SK-N-SH (cell line): ENCODE measurements around the gene JRKL. TPM values are rescaled to one million over a fixed set of nuclear protein-coding genes. Genes with fewer than 3 reads are reported as not detected.

ENCODE experiments used
- CTCF ChIA-PET: fragments of 300-600, 350-600 bp; formaldehyde crosslinking; extraction: SDS; loops from one replicate; lab custom pipeline; 2021; lab: Yijun Ruan, JAX
- POLR2A ChIA-PET: fragments of 350-600 bp; sonication (Branson Sonifier 250); formaldehyde crosslinking; extraction: SDS; loops from one replicate; lab custom pipeline; 2020; ENCODE audit warnings: antibody characterized with exemption, inconsistent platforms; lab: Yijun Ruan, JAX
- DNase-seq: peaks from one replicate; pipeline ENCODE4 v3.0.0; 2012
- H2AFZ ChIP-seq: fragments of 200-600 bp; sonication (generic); 2 replicates; pipeline ENCODE4 v1.8.1; 2016; ENCODE audit warnings: antibody characterized with exemption, mild to moderate bottlenecking, low read depth
- H3F3A ChIP-seq: fragments of 200-600 bp; sonication (generic); replicated peaks from 2 replicates; pipeline ENCODE3; 2016; ENCODE audit warnings: antibody characterized with exemption, mild to moderate bottlenecking; ENCODE audit not compliant: insufficient read depth
- H3K27ac ChIP-seq, 2 experiments: fragments of 200-500 bp in 1 of 2; fragments of 200-600 bp in 1 of 2; sonication (Bioruptor generic) in 1 of 2; sonication (generic), shearing (Covaris generic) in 1 of 2; 2 replicates each; pipeline versions ENCODE4 v1.5.1 to v1.6.1; 2014 to 2016; ENCODE audit warnings: low read depth in 2 of 2, inconsistent platforms in 1 of 2, low read length in 1 of 2, mild to moderate bottlenecking in 1 of 2, mixed read lengths in 1 of 2
- H3K27me3 ChIP-seq: fragments of 200-600 bp; sonication (generic), shearing (Covaris generic); 2 replicates; pipeline ENCODE4 v1.6.1; 2016; ENCODE audit warnings: mixed run types; ENCODE audit not compliant: insufficient read depth
- H3K36me3 ChIP-seq, 2 experiments: fragments of 200-500 bp in 1 of 2; fragments of 200-600 bp in 1 of 2; sonication (Bioruptor generic) in 1 of 2; sonication (generic) in 1 of 2; replicated peaks in 1 of 2; 2 replicates each; pipeline versions ENCODE3 to v1.5.1; 2014 to 2016; ENCODE audit warnings: low read length in 1 of 2, mild to moderate bottlenecking in 1 of 2; ENCODE audit not compliant: insufficient read depth in 2 of 2, control insufficient read depth in 1 of 2
- H3K4me1 ChIP-seq, 2 experiments: fragments of 200-500 bp in 1 of 2; fragments of 200-600 bp in 1 of 2; sonication (Bioruptor generic) in 1 of 2; sonication (generic), shearing (Covaris generic) in 1 of 2; 2 replicates each; pipeline versions ENCODE4 v1.5.1 to v1.6.1; 2014 to 2016; ENCODE audit warnings: low read depth in 1 of 2, low read length in 1 of 2, mixed run types in 1 of 2; ENCODE audit not compliant: insufficient read depth in 2 of 2, control insufficient read depth in 1 of 2
- H3K4me2 ChIP-seq: fragments of 200-600 bp; sonication (generic), shearing (Covaris generic); 2 replicates; pipeline ENCODE4 v1.6.1; 2017; ENCODE audit warnings: mixed run types
- H3K4me3 ChIP-seq, 2 experiments: fragments of 200-500 bp in 1 of 2; fragments of 200-600 bp in 1 of 2; sonication (Bioruptor generic) in 1 of 2; sonication (generic), shearing (Covaris generic) in 1 of 2; 2 replicates each; pipeline versions ENCODE4 v1.5.1 to v1.8.1; 2014 to 2016; ENCODE audit warnings: low read depth in 2 of 2, inconsistent platforms in 1 of 2, low read length in 1 of 2, mild to moderate bottlenecking in 1 of 2, mixed read lengths in 1 of 2, moderate library complexity in 1 of 2
- H3K79me2 ChIP-seq: fragments of 200-600 bp; sonication (generic); 2 replicates; pipeline ENCODE4 v1.8.1; 2017; ENCODE audit warnings: mild to moderate bottlenecking; ENCODE audit not compliant: insufficient read depth
- H3K9ac ChIP-seq: fragments of 200-600 bp; sonication (generic); 2 replicates; pipeline ENCODE4 v1.6.1; 2017; ENCODE audit warnings: mixed run types
- H3K9me2 ChIP-seq: fragments of 200-600 bp; sonication (generic); 2 replicates; pipeline ENCODE4 v1.6.1; 2017; ENCODE audit warnings: mixed run types
- H3K9me3 ChIP-seq: fragments of 200-600 bp; sonication (generic); 2 replicates; pipeline ENCODE4 v1.6.1; 2017; ENCODE audit warnings: mixed run types, mild to moderate bottlenecking, moderate library complexity
- H4K20me1 ChIP-seq: fragments of 200-600 bp; sonication (generic); 2 replicates; pipeline ENCODE4 v1.6.1; 2017; ENCODE audit warnings: mild to moderate bottlenecking, mixed run types; ENCODE audit not compliant: insufficient read depth
- EP300 ChIP-seq, 2 experiments: IDR thresholded peaks; 2 replicates each; pipeline versions ENCODE4 v1.4.0 to v1.6.1; 2012; ENCODE audit warnings: borderline replicate concordance in 1 of 2, low read depth in 1 of 2, low read length in 1 of 2
- FOXJ3 ChIP-seq: sonication (generic); formaldehyde crosslinking; IDR thresholded peaks from 2 replicates; pipeline ENCODE4 v1.5.1; 2020; ENCODE audit warnings: mild to moderate bottlenecking, missing genetic modification reagents
- FOXM1 ChIP-seq: IDR thresholded peaks from 2 replicates; pipeline ENCODE4 v1.4.0; 2012; ENCODE audit warnings: low read depth, mild to moderate bottlenecking
- NFIC ChIP-seq: IDR thresholded peaks from 2 replicates; pipeline ENCODE4 v1.4.0; 2012; ENCODE audit warnings: borderline replicate concordance
- PBX3 ChIP-seq: IDR thresholded peaks from 2 replicates; pipeline ENCODE4; 2012
- RAD21 ChIP-seq: IDR thresholded peaks from 2 replicates; pipeline ENCODE4 v1.6.1; 2012; ENCODE audit warnings: mild to moderate bottlenecking, low read length
- RXRA ChIP-seq: IDR thresholded peaks from 2 replicates; pipeline ENCODE4 v1.4.0; 2012; ENCODE audit warnings: low read depth, mild to moderate bottlenecking, borderline replicate concordance
- SMC3 ChIP-seq: IDR thresholded peaks from 2 replicates; pipeline ENCODE4 v1.6.1; 2012; ENCODE audit warnings: low read depth, low read length, improper control_type of control experiment
- TAF1 ChIP-seq: IDR thresholded peaks from 2 replicates; pipeline ENCODE4 v1.6.1; 2012; ENCODE audit warnings: low read depth, mild to moderate bottlenecking, low read length, moderate library complexity, borderline replicate concordance
- TCF12 ChIP-seq: IDR thresholded peaks from 2 replicates; pipeline ENCODE4 v1.4.0; 2012
- YY1 ChIP-seq: IDR thresholded peaks from 2 replicates; pipeline ENCODE4 v1.4.0; 2012; ENCODE audit warnings: low read depth, mild to moderate bottlenecking
- WGBS: methylation state at CpG from one replicate; pipeline ENCODE4 v1.1.6; 2017; ENCODE audit warnings: low lambda C conversion rate; 5-methylcytosine and 5-hydroxymethylcytosine counted together
- polyA plus RNA-seq, 3 experiments: library from polyadenylated mRNA; depleted of rRNA; stranded (reverse); fragments of >200 nt; gene quantifications; 2 replicates each; pipeline ENCODE4 v1.2.3, GENCODE V29; 2012
- TF ChIP-seq, protein P1 (sequence below): fragments of 200-600 bp; sonication (generic); IDR thresholded peaks from 2 replicates; pipeline ENCODE4 v1.6.1; 2017; ENCODE audit warnings: antibody characterized with exemption, mild to moderate bottlenecking, moderate library complexity

JRKL gene
- polyA plus RNA-seq, 1 of the 3 experiments (the other 2 are of a cell fraction) = 3.8 TPM

DNA sequence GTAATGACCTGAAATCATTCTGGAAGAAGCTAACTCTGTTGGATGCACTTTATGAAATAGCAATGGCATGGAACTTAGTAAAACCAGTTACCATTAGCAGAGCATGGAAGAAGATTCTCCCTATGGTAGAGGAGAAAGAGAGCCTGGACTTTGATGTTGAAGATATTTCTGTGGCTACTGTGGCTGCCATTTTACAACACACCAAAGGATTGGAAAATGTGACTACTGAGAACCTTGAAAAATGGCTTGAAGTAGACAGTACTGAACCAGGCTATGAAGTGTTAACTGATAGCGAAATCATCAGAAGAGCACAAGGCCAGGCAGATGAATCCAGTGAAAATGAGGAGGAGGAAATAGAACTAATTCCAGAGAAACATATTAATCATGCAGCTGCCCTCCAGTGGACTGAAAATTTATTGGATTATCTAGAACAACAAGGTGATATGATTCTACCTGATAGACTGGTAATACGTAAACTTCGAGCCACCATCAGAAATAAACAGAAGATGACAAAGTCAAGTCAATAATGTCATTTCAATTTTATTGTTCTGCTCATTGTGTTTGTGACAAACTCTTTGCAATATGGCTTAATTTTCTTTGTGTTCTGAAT lies 2.0 kb downstream of the JRKL start:
- Histone ChIP-seq H3K4me3 (no peak overlapping the region), H3K9ac (no peak overlapping the region), H3K9me3 (no peaks in the 10 kb centered on the region), H3K27me3 (no peaks in the 10 kb centered on the region), H3K4me1 (peaks cover 14 to 17% of the 10 kb centered on the region in 2 experiments; a peak in 3 of 4 replicates), H2AFZ (no peak overlapping the region)
- POLR2A ChIA-PET = no interaction called here
- CTCF ChIA-PET = interaction anchor here (2.9 kb wide), 1 partner anchor 555 kb away, joined by 24 read pairs; no protein-coding TSS in a partner anchor
- TF ChIP-seq TAF1 = no peak
- TF ChIP-seq FOXJ3 (CRISPR knock-in tag) = no peak
- TF ChIP-seq, protein P1, sequence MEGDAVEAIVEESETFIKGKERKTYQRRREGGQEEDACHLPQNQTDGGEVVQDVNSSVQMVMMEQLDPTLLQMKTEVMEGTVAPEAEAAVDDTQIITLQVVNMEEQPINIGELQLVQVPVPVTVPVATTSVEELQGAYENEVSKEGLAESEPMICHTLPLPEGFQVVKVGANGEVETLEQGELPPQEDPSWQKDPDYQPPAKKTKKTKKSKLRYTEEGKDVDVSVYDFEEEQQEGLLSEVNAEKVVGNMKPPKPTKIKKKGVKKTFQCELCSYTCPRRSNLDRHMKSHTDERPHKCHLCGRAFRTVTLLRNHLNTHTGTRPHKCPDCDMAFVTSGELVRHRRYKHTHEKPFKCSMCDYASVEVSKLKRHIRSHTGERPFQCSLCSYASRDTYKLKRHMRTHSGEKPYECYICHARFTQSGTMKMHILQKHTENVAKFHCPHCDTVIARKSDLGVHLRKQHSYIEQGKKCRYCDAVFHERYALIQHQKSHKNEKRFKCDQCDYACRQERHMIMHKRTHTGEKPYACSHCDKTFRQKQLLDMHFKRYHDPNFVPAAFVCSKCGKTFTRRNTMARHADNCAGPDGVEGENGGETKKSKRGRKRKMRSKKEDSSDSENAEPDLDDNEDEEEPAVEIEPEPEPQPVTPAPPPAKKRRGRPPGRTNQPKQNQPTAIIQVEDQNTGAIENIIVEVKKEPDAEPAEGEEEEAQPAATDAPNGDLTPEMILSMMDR = peak; percentile 40; the same call in 1 of the 2 replicates
- TF ChIP-seq, all 33 proteins: peak for 1
- peaks cover 78% of the 10 kb centered on the region for H3K79me2 ChIP-seq
- peaks cover 18% of the 10 kb centered on the region for H3F3A ChIP-seq
- H3K9me2 ChIP-seq = no peaks in the 10 kb centered on the region
- no peaks in the 10 kb centered on the region for H4K20me1 ChIP-seq
- 96% methylated on average over 3 of the region's 3 CpGs for WGBS
- peak overlapping the region; percentile 88 for H3K4me2 ChIP-seq
- DNase-seq = no peak
- H3K36me3 ChIP-seq = peaks cover 0 to 20% of the 10 kb centered on the region in 2 experiments
- H3K27ac ChIP-seq = peak overlapping the region in 1 of 2 experiments; percentile 47; a peak in 1 of 4 replicates

GRCh38 chr11:96393753-96394348 lies 4.0 kb downstream of the JRKL start:
- Histone ChIP-seq H3K9ac (no peak overlapping the region), H3K27me3 (no peaks in the 10 kb centered on the region), H3K4me3 (peak overlapping the region in 1 of 2 experiments; percentile 25; a peak in 1 of 4 replicates)
- POLR2A ChIA-PET = no interaction called here
- peak; percentile 45 for DNase-seq
- TF ChIP-seq EP300 (IDR thresholded peaks at IDR 0.05; ENCODE audit: borderline replicate concordance in 1 of 2, low read depth in 1 of 2, low read length in 1 of 2) (no peak), FOXM1 (no peak), RXRA (no peak), TCF12 (no peak), YY1 (no peak), RAD21 (peak; percentile 72), NFIC (no peak), TAF1 (no peak), SMC3 (peak; percentile 45), PBX3 (peak; percentile 59; the same call in 1 of the 2 replicates)
- TF ChIP-seq, protein P1 = peak; percentile 81
- TF ChIP-seq, all 33 proteins: peak for 4
- CTCF ChIA-PET = interaction anchor here (0.6 to 2.9 kb wide), 24 partner anchors 9 to 1327 kb away, joined by 3 to 24 read pairs (median 4); partner anchors contain the start of genes MAML2 and SRSF8
- Histone ChIP-seq H3K9me2 (no peaks in the 10 kb centered on the region), H3K79me2 (peaks cover 57% of the 10 kb centered on the region), H3K9me3 (no peaks in the 10 kb centered on the region), H4K20me1 (no peaks in the 10 kb centered on the region), H3K4me2 (peak overlapping the region; percentile 12; the same call in 1 of the 2 replicates), H3K4me1 (peaks cover 11 to 14% of the 10 kb centered on the region in 2 experiments; a peak in 3 of 4 replicates), H3F3A (peaks cover 22% of the 10 kb centered on the region), H2AFZ (no peak overlapping the region), H3K36me3 (peaks cover 0 to 14% of the 10 kb centered on the region in 2 experiments), H3K27ac (peak overlapping the region; percentile 16 to 22; a peak in 3 of 4 replicates)
- 0% methylated on average over 1 of the region's 1 CpG for WGBS
